Measurements from ENCODE around the gene PEX5. TPM values are rescaled to one million over a fixed set of nuclear protein-coding genes. Genes with fewer than 3 reads are reported as not detected.

Gene PEX5
- total RNA-seq, 2 donors from 2014 or later: 73.5 to 106 TPM

DNA sequence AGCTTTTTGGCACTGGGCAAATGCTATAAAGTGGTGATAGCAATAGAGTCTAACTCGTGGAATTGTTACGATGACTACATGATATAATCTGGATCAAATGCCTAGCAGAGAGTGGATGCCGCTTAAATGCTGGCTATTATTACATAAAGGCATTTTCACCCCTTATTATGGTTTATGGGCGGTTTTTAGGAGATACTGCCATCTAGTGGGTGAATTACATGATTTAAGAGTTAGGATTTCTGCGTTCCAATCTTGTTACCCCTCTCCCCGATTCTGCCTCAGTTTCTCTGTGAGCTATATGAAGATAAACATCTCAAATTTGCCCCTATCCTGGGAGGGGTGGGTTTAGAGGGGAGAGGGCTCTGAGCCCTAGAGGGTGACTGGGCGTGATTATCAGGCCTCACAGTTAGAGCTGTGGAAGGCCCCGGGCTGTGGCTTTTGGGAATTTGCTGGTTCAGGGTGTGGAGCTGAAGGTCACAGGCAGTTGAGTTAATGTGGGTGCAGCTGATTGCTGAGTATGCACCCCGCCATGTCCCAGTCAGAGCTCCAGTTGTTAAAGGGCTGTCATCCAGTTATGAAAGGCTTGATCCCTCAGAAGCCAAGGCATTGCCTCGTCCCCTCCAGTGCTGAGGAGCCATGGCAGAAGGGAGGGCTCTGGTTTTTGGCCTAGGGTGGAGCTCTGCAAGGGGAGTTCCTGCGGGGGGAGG, 44.9 kb upstream of the PEX5 start:
- Histone ChIP-seq H3K36me3 (ENCODE audit: control insufficient read depth, insufficient read depth, low read length) (peaks cover 51% of the 10 kb centered on the region), H3K27ac (ENCODE audit: low read depth, low read length) (no peak overlapping the region), H3K4me3 (ENCODE audit: low read length) (no peak overlapping the region), H3K4me1 (ENCODE audit: control insufficient read depth, insufficient read depth, low read length) (no peaks in the 10 kb centered on the region), H3K27me3 (ENCODE audit: control insufficient read depth, insufficient read depth, low read length, poor library complexity, severe bottlenecking) (no peaks in the 10 kb centered on the region), H3K9me3 (ENCODE audit: control insufficient read depth, low read length) (no peaks in the 10 kb centered on the region), H3K9ac (ENCODE audit: extremely low read depth, low read length, poor library complexity, severe bottlenecking) (no peak overlapping the region)
- H3K4me1 Mint-ChIP-seq: peaks cover 5% of the 10 kb centered on the region
- H3K36me3 Mint-ChIP-seq (ENCODE audit: low read depth): peaks cover 82% of the 10 kb centered on the region
- no peaks in the 10 kb centered on the region for H3K9me3 Mint-ChIP-seq
- no peaks in the 10 kb centered on the region for H3K27me3 Mint-ChIP-seq (ENCODE audit: insufficient read depth)
- TF ChIP-seq, protein P1, sequence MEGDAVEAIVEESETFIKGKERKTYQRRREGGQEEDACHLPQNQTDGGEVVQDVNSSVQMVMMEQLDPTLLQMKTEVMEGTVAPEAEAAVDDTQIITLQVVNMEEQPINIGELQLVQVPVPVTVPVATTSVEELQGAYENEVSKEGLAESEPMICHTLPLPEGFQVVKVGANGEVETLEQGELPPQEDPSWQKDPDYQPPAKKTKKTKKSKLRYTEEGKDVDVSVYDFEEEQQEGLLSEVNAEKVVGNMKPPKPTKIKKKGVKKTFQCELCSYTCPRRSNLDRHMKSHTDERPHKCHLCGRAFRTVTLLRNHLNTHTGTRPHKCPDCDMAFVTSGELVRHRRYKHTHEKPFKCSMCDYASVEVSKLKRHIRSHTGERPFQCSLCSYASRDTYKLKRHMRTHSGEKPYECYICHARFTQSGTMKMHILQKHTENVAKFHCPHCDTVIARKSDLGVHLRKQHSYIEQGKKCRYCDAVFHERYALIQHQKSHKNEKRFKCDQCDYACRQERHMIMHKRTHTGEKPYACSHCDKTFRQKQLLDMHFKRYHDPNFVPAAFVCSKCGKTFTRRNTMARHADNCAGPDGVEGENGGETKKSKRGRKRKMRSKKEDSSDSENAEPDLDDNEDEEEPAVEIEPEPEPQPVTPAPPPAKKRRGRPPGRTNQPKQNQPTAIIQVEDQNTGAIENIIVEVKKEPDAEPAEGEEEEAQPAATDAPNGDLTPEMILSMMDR (conservative IDR thresholded peaks at IDR 0.05): peak; percentile 94
- no peak for DNase-seq
- 75 to 83% methylated on average over 2 to 11 of the region's 11 CpGs for WGBS, 2 experiments (ENCODE audit: insufficient coverage in 1 of 2, insufficient read length in 1 of 2)
- no peak overlapping the region for H3K4me3 Mint-ChIP-seq
- H3K27ac Mint-ChIP-seq: no peak overlapping the region

DNA sequence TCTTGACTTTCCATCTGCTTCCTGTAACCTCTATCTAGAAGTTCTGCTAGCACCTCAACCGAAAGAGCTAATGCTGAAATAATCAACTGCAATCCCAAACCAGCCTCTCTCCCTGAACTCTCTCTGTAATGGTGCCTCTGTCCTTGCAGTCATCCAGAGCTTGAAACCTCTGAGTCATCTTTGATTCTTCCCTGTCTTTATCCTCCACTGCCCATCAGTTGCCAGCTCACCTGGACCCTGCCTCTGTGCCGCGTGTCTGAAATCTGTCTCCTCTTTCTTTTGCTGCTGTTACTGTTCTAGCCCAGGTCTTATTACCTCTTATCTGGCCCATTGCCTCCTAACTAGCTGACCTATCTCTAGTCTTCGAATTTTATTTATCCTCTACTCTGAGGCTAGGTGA, 43.8 kb upstream of the PEX5 start:
- H3K27me3 Mint-ChIP-seq (ENCODE audit: insufficient read depth): no peaks in the 10 kb centered on the region
- Histone ChIP-seq H3K4me3 (ENCODE audit: low read length) (no peak overlapping the region), H3K27me3 (ENCODE audit: control insufficient read depth, insufficient read depth, low read length, poor library complexity, severe bottlenecking) (no peaks in the 10 kb centered on the region), H3K9ac (ENCODE audit: extremely low read depth, low read length, poor library complexity, severe bottlenecking) (no peak overlapping the region), H3K27ac (ENCODE audit: low read depth, low read length) (no peak overlapping the region), H3K36me3 (ENCODE audit: control insufficient read depth, insufficient read depth, low read length) (peaks cover 60% of the 10 kb centered on the region), H3K9me3 (ENCODE audit: control insufficient read depth, low read length) (no peaks in the 10 kb centered on the region), H3K4me1 (ENCODE audit: control insufficient read depth, insufficient read depth, low read length) (no peaks in the 10 kb centered on the region)
- TF ChIP-seq, protein P1 (conservative IDR thresholded peaks at IDR 0.05): no peak
- H3K27ac Mint-ChIP-seq: no peak overlapping the region
- no peak for DNase-seq
- no peak overlapping the region for H3K4me3 Mint-ChIP-seq
- no peaks in the 10 kb centered on the region for H3K9me3 Mint-ChIP-seq
- WGBS, 2 experiments (ENCODE audit: insufficient coverage in 1 of 2, insufficient read length in 1 of 2): 84 to 87% methylated on average over 3 to 4 of the region's 4 CpGs
- H3K4me1 Mint-ChIP-seq: no peaks in the 10 kb centered on the region
- peaks cover 87% of the 10 kb centered on the region for H3K36me3 Mint-ChIP-seq (ENCODE audit: low read depth)

DNA sequence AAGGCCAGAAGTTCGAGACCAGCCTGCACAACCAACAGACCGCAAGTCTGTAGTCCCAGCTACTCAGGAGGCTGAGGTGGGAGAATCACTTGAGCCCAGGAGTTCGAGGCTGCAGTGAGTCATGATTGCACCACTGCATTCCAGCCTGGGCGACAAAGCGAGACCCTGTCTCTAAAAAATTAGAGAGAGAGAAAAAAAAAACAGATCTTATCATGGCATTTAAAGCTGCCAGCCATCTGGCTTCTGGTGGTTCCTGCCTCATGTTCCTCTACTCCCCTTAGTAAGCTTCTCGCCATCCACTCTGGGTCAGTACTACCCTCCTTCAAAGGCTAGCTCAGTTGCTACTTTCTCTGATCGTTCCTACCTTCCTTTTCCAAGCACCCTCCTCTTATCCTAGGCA, 43.3 kb upstream of the PEX5 start:
- Mint-ChIP-seq H3K4me1 (no peaks in the 10 kb centered on the region), H3K9me3 (no peaks in the 10 kb centered on the region), H3K27me3 (ENCODE audit: insufficient read depth) (no peaks in the 10 kb centered on the region), H3K27ac (no peak overlapping the region), H3K4me3 (no peak overlapping the region), H3K36me3 (ENCODE audit: low read depth) (peaks cover 85% of the 10 kb centered on the region)
- H3K36me3 ChIP-seq (ENCODE audit: control insufficient read depth, insufficient read depth, low read length): peaks cover 65% of the 10 kb centered on the region
- H3K4me3 ChIP-seq (ENCODE audit: low read length): no peak overlapping the region
- no peak for DNase-seq
- H3K27ac ChIP-seq (ENCODE audit: low read depth, low read length): no peak overlapping the region
- WGBS, 2 experiments (ENCODE audit: insufficient coverage in 1 of 2, insufficient read length in 1 of 2): 79 to 97% methylated on average over 5 to 7 of the region's 7 CpGs
- no peaks in the 10 kb centered on the region for H3K27me3 ChIP-seq (ENCODE audit: control insufficient read depth, insufficient read depth, low read length, poor library complexity, severe bottlenecking)
- H3K9me3 ChIP-seq (ENCODE audit: control insufficient read depth, low read length): no peaks in the 10 kb centered on the region
- no peak overlapping the region for H3K9ac ChIP-seq (ENCODE audit: extremely low read depth, low read length, poor library complexity, severe bottlenecking)
- TF ChIP-seq, protein P1 (conservative IDR thresholded peaks at IDR 0.05): no peak
- no peaks in the 10 kb centered on the region for H3K4me1 ChIP-seq (ENCODE audit: control insufficient read depth, insufficient read depth, low read length)

Measured in endodermal cell (in vitro differentiated cells).